BJ (cell line): ENCODE results near the gene CD109. TPM values are rescaled to one million over a fixed set of nuclear protein-coding genes. Genes with fewer than 3 reads are reported as not detected.
"Not testable (repeated sequence)": the region's sequence is repeated elsewhere in the genome, so short reads cannot be mapped to it uniquely, and the experiment has no call there.

ENCODE experiments used
- CTCF ChIA-PET: fragments of 350-600 bp; formaldehyde crosslinking; extraction: SDS; loops from one replicate; lab custom pipeline; 2021; ENCODE audit warnings: antibody characterized with exemption, inconsistent platforms; lab: Yijun Ruan, JAX
- POLR2A ChIA-PET: fragments of 300-600 bp; sonication (Branson Sonifier 250); formaldehyde crosslinking; extraction: SDS; loops from one replicate; lab custom pipeline; 2021; ENCODE audit warnings: antibody characterized with exemption; lab: Charles Lee
- DNase-seq: peaks from one replicate; pipeline ENCODE4 v3.0.0-alpha.2; 2011; ENCODE audit warnings: low read depth
- H3K27me3 ChIP-seq: 2 replicates; pipeline ENCODE4 v1.6.0; 2011; ENCODE audit warnings: low read length; ENCODE audit not compliant: control insufficient read depth, insufficient read depth
- H3K36me3 ChIP-seq: 2 replicates; pipeline ENCODE4 v1.5.1; 2011; ENCODE audit warnings: low read length; ENCODE audit not compliant: control insufficient read depth, insufficient read depth
- H3K4me3 ChIP-seq: 2 replicates; pipeline ENCODE4 v1.5.1; 2011; ENCODE audit warnings: low read depth, mild to moderate bottlenecking, control low read depth, low read length
- CTCF ChIP-seq: IDR thresholded peaks from 2 replicates; pipeline ENCODE4 v1.5.1; 2011; ENCODE audit warnings: low read depth, mild to moderate bottlenecking, control low read depth, inconsistent platforms, low read length, moderate library complexity; ENCODE audit not compliant: insufficient read depth
- polyA plus RNA-seq: library from polyadenylated mRNA; depleted of rRNA; stranded (reverse); fragments of >200 nt; gene quantifications from 2 replicates; pipeline ENCODE4 v1.2.3, GENCODE V29; 2011

Gene CD109
- polyA plus RNA-seq, 1 experiment, result 14.7 TPM

GRCh38 chr6:73803562-73804241, 107.7 kb downstream of the CD109 start:
- no peaks in the 10 kb centered on the region for H3K27me3 ChIP-seq
- POLR2A ChIA-PET, result no interaction called here
- DNase-seq, result peak; percentile 95
- CTCF ChIA-PET, result interaction anchor here (0.6 to 1.5 kb wide), 14 partner anchors 8 to 1843 kb away, joined by 3 to 5 read pairs (median 3); no protein-coding TSS in a partner anchor
- TF ChIP-seq CTCF, result peak; percentile 67
- H3K36me3 ChIP-seq, result no peaks in the 10 kb centered on the region; the same call in 1 of the 2 replicates
- no peak overlapping the region for H3K4me3 ChIP-seq

- H3K27me3 ChIP-seq, H3K4me3 ChIP-seq, H3K36me3 ChIP-seq, POLR2A ChIA-PET, DNase-seq: not testable (repeated sequence)
- CTCF ChIA-PET, result interaction anchor here (1.3 kb wide), 1 partner anchor 37 kb away, joined by 4 read pairs; no protein-coding TSS in a partner anchor
Observed at GRCh38 chr6:73805221-73805620, 109.2 kb downstream of the CD109 start.

- CTCF ChIA-PET, result interaction anchor here (1.0 kb wide), 1 partner anchor 130 kb away, joined by 3 read pairs; no protein-coding TSS in a partner anchor
- H3K27me3 ChIP-seq, H3K36me3 ChIP-seq, DNase-seq, H3K4me3 ChIP-seq, POLR2A ChIA-PET: not testable (repeated sequence)
Observed at GRCh38 chr6:73805982-73806381, 110.0 kb downstream of the CD109 start.

- Histone ChIP-seq H3K4me3 (no peak overlapping the region), H3K36me3 (0 out of 2 replicates have a peak, but pooled peaks cover 1% of the 10 kb centered on the region), H3K27me3 (no peaks in the 10 kb centered on the region)
- no peak for DNase-seq
- POLR2A ChIA-PET, result no interaction called here
- TF ChIP-seq CTCF, result no peak
- CTCF ChIA-PET, result interaction anchor here (1.1 to 1.4 kb wide), 2 partner anchors 8 to 30 kb away, joined by 3 to 4 read pairs; no protein-coding TSS in a partner anchor
Observed at GRCh38 chr6:73811706-73812105, 115.7 kb downstream of the CD109 start.

- no peaks in the 10 kb centered on the region for H3K27me3 ChIP-seq
- no peak for TF ChIP-seq CTCF
- CTCF ChIA-PET, result interaction anchor here (0.6 to 2.1 kb wide), 2 partner anchors 14 to 69 kb away, joined by 3 to 5 read pairs; no protein-coding TSS in a partner anchor
- no peaks in the 10 kb centered on the region for H3K36me3 ChIP-seq
- H3K4me3 ChIP-seq, result no peak overlapping the region
- POLR2A ChIA-PET, result no interaction called here
- DNase-seq, result no peak
Observed at GRCh38 chr6:73817253-73817652, 121.2 kb downstream of the CD109 start.

GRCh38 chr6:73823046-73823735, 127.2 kb downstream of the CD109 start:
- TF ChIP-seq CTCF, result no peak
- CTCF ChIA-PET, result interaction anchor here (0.8 to 1.3 kb wide), 2 partner anchors 20 to 146 kb away, joined by 3 read pairs; no protein-coding TSS in a partner anchor
- no peak for DNase-seq
- POLR2A ChIA-PET, result no interaction called here
- H3K4me3 ChIP-seq, result no peak overlapping the region
- no peaks in the 10 kb centered on the region for H3K27me3 ChIP-seq
- H3K36me3 ChIP-seq, result no peaks in the 10 kb centered on the region
